Esophagus squamous epithelium (tissue), 4 donors: Measurements from ENCODE around the gene ZNF747.

Experiments used
- POLR2A ChIP-seq, 4 donors: fragments of 450-650 bp; IDR thresholded peaks; one replicate each; pipeline ENCODE4 v1.6.1; 2017; ENCODE audit warnings: antibody characterized with exemption in 4 of 4, mild to moderate bottlenecking in 4 of 4, moderate library complexity in 3 of 4
- TF ChIP-seq, protein P1 (sequence below), 6 experiments: fragments of 450-650 bp in 4 of 6; fragments of 200-600 bp in 2 of 6; sonication (generic) in 2 of 6; IDR thresholded peaks; one replicate each; pipeline ENCODE4 v1.5.1; 2016 to 2019; ENCODE audit warnings: antibody characterized with exemption in 6 of 6, mild to moderate bottlenecking in 4 of 6, moderate library complexity in 4 of 6

- TF ChIP-seq, protein P1, sequence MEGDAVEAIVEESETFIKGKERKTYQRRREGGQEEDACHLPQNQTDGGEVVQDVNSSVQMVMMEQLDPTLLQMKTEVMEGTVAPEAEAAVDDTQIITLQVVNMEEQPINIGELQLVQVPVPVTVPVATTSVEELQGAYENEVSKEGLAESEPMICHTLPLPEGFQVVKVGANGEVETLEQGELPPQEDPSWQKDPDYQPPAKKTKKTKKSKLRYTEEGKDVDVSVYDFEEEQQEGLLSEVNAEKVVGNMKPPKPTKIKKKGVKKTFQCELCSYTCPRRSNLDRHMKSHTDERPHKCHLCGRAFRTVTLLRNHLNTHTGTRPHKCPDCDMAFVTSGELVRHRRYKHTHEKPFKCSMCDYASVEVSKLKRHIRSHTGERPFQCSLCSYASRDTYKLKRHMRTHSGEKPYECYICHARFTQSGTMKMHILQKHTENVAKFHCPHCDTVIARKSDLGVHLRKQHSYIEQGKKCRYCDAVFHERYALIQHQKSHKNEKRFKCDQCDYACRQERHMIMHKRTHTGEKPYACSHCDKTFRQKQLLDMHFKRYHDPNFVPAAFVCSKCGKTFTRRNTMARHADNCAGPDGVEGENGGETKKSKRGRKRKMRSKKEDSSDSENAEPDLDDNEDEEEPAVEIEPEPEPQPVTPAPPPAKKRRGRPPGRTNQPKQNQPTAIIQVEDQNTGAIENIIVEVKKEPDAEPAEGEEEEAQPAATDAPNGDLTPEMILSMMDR (IDR thresholded peaks at IDR 0.05): no peak
- TF ChIP-seq POLR2A (IDR thresholded peaks at IDR 0.05): no peak
Observed at GRCh38 chr16:30566531-30566930, 31.9 kb upstream of the ZNF747 start.
